HG03175 (cell line): ENCODE data around the gene JCAD.
"Not testable (repeated sequence)": the region's sequence is repeated elsewhere in the genome, so short reads cannot be mapped to it uniquely, and the experiment has no call there.

Source experiments
- ATAC-seq: cut with Tn5 transposase; IDR thresholded peaks from one replicate; pipeline ENCODE4 v1.9.1; 2021; ENCODE audit warnings: mild to moderate bottlenecking, moderate library complexity; ENCODE audit not compliant: unreplicated experiment

The JCAD gene

DNA sequence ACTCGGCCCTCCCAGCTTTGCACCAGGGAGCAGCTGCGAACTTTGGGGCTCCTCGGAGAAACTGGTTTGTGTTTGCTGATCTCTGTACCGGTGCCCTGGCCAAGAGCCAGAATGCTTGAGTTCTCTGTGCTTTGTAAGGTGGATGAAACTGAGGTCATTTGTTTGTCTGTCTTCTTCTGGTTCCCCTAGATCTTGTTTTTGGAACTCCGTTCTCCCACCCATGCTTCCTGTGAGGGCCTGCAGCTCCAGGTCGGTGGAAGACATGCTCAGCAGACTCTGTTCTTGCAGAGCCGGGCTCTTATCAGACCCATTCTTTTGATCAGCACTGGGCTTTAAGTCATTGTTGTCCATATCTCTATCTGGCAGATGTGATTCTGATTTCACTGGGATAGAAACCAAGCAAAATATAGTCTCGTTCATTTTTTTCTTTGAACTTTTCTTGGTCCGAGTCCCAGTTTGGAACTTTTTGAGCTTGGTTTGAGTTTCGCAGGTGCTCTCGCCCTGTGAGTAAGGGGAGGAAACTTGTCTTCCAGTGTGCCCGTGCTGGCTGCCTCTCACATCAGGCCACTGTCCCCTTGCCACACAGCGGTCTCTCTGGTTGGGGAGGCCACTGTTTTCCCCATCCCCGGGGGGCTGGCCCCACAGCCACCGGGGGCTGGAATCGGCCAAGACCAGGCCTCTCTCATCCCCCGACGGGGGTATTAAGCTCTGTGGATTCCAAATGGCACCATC lies 31.2 kb downstream of the JCAD start:
- ATAC-seq: no peak

DNA sequence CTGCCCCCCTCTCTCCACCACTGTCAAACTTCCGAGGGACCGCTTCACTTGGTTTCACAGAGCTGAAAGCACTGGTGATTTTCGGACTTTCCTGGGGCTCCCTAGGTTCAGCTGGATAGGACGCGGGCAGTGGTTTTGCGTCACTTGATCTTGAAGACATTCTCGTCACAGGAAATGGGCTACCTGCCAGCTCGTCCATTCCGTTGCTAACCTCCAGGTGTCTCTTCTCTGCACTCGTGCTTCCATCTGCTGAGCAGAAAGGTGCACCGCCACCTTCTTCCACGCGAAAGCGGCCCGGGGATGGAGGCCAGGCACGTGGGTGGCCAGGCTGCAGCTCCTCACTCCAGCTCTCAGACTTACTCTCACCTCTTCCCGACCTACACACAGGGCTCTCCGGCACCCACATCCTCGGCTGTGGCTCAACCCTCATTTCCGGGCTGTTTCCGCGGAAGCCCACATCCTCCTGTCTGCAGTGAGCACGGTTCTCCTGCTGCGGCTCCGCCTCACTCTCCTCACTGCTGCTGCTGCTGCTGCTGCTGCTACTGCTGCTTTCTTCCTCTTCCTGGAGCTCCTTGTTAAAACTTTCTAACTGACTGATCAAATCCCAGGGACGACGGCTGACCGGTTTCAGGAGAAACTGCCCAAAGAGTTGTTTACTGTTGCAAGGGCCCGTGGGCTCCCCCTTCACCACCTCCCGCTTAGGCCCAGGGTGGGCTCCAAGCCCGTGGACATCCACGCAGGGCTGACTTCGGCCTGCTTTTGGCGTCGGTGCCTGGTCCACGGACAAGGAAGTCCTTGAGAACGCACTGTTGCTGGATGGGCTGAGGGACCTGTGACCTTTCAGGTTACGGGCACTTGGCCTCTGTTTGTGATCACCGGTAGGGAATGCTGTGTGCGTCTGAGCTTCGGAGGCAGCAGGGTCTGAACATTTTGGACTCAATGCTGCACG lies 32.1 kb downstream of the JCAD start:
- peak; percentile 94 for ATAC-seq

GRCh38 chr10:30026578-30026977 lies 32.8 kb downstream of the JCAD start:
- no peak for ATAC-seq

GRCh38 chr10:30026080-30026479 lies 33.3 kb downstream of the JCAD start:
- ATAC-seq: no peak

GRCh38 chr10:30025428-30025827 lies 34.0 kb downstream of the JCAD start:
- ATAC-seq: not testable (repeated sequence)

DNA sequence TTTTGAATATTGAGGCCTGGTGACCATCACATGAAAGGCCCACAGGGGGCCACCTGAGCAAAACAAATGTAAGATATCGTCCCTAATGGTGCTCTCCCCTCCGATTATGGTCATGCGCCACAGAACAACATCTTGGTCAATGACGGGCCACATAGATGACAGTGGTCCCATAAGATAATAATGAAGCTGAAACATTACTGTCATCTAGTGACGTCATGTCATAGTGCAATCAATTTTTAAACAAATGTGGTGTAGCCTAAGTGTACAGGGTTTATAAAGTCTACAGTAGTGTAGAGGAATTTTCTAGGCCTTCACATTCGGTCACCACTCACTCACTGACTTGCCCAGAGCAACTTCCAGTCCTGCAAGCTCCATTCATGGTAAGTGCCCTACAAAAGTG lies 36.8 kb downstream of the JCAD start:
- no peak for ATAC-seq

DNA sequence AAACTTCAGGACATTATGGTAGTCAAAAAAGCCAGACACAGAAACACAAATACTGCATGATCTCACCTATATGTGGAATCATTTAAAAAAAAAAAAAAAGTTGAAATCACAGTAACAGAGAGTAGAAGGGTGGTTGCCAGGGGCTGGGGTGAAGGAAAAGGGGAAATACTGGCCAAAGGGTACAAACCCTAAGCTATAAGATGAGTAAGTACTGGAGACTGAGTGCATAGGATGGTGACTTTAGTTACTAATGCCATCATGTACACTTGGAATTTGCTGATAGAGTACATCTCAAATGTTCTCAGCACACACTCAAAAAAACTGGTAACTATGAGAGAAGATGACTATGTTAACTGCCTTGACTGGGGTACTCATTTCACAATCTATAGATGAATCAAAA lies 39.9 kb downstream of the JCAD start:
- ATAC-seq: no peak

GRCh38 chr10:30018496-30018895 lies 40.9 kb downstream of the JCAD start:
- ATAC-seq: no peak

GRCh38 chr10:30017966-30018365 lies 41.4 kb downstream of the JCAD start:
- ATAC-seq: no peak

- ATAC-seq: no peak
These were observed 41.8 kb downstream of the JCAD start for GRCh38 chr10:30017556-30017955.

DNA sequence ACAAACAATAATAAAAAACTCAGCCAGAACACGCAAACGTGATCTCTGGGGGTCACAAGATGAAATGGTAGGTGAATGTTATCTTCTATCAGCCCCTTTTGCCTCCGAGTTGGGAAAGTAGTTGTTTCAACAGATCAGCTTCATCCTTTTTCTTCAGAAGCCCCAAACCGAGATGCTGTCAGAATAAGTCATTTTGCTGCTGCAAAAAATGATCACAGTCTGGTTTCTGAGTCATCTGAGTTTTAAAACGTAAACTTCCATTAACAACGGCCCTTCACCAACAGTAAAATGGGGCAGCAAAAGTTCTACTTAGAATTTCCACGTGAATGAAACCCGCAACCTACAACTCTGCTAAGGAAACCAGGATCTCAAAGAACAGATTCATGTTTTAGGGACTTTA lies 44.9 kb downstream of the JCAD start:
- no peak for ATAC-seq

DNA sequence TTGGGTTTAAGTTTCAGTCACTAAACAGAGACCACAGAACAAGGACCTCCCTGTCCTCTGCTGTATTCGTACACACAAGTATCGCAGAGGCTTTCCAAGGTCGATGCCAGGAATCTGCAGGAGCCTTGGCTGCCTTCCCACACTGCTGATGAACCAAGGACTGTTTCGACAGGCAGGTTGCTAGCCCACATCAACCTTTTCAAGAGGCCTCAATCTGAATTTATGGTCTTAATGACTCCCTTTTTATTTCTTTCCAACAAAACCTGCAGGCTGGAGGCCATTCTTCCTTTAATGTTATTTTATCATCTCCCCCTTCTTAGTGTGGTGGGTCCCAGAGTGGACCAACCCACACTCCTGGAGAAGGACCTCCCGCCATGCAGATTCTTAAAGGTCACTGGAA lies 45.6 kb downstream of the JCAD start:
- no peak for ATAC-seq

DNA sequence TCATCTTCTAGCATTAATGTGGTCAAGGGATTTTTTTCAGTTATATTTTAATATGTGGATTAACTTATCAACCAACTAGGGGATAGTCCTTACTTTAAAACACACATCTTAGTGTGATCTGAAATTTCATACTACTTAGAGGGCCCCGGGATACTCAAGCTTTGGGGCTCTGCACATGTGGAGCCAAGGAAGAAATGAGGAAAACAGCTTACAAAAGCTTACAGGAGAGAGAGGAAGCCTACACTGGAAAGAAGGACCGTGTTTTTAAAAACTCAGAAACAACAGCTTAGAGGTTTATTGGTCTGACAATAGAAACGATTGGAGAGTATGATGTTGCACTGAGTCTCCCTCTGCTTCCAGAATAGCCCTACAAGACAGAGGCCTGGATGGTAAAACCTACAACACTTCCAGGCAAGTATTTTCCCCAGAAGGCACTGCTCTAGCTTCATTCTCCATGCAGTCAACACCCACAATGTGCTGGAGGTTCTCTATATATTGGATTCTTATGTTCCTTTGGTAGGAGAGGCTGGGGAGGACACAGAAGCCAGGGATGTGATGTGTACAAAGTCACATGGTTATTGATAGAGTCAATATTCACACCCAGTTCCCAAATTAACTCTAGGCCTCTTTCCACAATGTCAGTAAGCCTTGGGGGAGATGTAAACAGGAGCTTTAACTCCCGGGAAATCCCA lies 47.3 kb downstream of the JCAD start:
- no peak for ATAC-seq

DNA sequence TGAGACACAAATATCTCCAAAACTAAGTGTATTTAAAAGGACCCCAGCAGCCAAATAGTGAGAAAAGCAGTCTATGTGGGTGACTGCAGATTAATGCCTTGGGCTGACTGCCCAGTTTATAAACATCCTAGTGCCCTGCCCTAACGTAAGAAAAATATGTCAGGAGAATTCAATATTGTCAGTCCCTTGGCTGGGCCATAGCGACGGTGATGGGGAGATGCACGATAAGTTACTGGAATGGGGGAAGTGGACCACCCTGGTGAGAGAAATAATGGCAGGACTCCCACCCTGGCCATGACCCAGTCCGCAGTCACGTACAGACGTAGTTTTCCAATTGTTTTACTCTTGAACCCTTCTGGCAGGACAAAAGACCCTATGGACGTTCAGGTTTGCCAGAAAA lies 48.0 kb downstream of the JCAD start:
- no peak for ATAC-seq

- ATAC-seq: no peak
These were observed 52.0 kb downstream of the JCAD start for GRCh38 chr10:30007406-30007805.

- no peak for ATAC-seq
These were observed 53.0 kb downstream of the JCAD start for GRCh38 chr10:30006410-30006809.

DNA sequence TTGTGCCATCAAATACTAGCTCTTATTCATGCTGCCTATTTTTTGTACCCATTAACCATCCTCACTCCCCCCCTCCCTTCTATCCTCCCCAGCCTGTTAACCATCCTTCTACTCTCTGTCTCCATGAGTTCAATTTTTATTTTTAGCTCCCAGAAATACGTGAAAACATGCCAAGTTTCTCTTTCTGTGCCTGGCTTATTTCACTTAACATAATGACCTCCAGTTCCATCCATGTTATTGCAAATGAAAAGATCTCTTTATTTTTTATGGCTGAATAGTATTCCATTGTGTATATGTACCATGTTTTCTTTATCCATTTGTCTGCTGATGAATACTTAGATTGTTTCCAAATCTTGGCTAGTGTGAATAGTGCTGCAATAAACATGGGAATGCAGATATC lies 54.3 kb downstream of the JCAD start:
- ATAC-seq: not testable (repeated sequence)

GRCh38 chr10:30002426-30003266 lies 56.7 kb downstream of the JCAD start:
- ATAC-seq: no peak

DNA sequence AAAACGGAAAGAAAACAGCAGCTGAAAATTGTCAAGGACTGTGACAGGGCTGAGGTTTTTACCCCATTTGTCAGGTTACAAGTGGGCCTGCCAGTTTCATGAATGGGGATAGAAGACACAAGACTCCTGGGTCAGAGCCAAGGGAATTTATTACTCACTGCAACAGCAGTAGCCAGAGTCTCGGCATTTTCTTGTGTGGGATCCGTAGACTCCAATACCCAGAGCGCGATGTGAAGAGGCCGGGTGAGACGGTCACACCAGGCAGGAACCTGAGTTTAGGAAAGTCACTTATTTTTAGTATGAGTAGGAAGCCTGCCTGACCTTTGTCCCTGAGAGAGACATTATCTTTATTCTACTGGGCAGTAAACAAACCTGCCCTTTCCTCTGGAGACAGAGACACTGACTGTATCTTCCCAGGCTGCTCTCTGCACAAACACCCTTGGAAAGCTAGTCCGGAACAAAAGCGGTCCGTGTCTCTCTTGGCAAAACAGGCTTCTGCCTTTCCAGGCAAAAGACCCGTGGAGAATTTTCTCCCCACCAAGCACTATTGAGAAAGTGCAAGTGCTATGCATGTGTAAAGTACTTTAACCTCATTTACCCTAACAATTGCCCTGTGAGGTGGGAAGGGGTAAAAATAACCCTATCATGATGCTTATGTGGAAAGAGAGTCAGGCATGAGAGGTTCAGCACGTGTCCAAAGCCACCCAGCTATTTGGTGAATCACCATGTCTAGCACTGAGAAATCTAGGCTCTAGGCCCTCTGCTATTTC lies 58.4 kb downstream of the JCAD start:
- ATAC-seq: no peak
